T-helper 1 cell treated with Interleukin-12 subunit alpha and Interleukin-12 subunit beta and Interleukin-4 antibody, amounts not matched to agents 30 ng/mL and 1 ng/mL, for 36 hours (primary cell): ENCODE results near the gene ARMC8. TPM values are rescaled to one million over a fixed set of nuclear protein-coding genes. Genes with fewer than 3 reads are reported as not detected.

ENCODE experiments used
- intact Hi-C: fragments of 100-400 bp; cut with micrococcal nuclease; formaldehyde crosslinking; loops from one replicate; pipeline ENCODE4 v1.15.1; 2024
- total RNA-seq: library from RNA; stranded (reverse); gene quantifications from 2 replicates; pipeline ENCODE4 v1.2.3, GENCODE V29; 2022

The ARMC8 gene
- total RNA-seq, 1 donor from 2014 or later: 57.3 TPM

GRCh38 chr3:138296639-138297038 is 109.5 kb downstream of the ARMC8 start:
- intact Hi-C loops: no loop called here

GRCh38 chr3:138297059-138297607 is 110.0 kb downstream of the ARMC8 start:
- intact Hi-C loops: no loop called here

DNA sequence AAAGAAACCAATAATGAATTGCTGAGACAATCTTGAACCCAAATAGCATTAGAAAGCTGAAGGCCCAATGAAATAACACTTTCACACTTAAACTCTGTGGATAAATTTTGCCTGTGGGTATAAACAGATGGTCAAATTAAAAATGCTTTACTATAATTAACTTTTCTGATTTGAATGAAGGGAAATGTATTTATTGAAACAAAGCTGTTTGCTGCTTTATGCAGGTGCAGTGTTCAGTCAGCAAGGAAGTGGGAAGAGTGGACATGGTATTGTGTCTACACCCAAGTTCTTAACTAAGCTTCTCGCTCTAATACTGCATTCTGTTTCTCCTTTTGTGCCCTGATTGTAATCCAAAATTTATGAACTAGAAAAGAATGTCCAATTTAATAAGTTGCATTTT is 110.8 kb downstream of the ARMC8 start:
- intact Hi-C loops: no loop called here

DNA sequence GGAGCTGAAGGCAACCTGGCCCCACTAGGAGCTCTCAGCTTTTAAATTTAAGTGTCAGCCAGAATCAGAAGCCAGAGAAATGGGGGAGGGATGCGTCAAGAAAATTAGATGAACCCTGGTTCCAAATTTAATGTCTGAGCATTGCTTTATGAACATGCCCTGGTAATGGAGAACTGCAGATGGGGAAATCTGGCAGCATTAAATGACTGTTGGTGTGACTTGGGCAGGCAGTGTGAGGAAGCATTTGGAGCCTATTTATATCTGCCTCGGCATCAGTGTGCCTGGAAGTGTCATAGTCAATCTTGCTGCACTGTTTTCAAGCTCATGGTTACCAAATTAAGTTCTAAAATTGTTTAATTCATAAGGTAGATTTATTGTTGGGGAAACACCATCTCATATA is 113.5 kb downstream of the ARMC8 start:
- intact Hi-C loops: loop anchor here (1.0 kb wide), 1 partner anchor 49 kb away; no protein-coding TSS in a partner anchor

DNA sequence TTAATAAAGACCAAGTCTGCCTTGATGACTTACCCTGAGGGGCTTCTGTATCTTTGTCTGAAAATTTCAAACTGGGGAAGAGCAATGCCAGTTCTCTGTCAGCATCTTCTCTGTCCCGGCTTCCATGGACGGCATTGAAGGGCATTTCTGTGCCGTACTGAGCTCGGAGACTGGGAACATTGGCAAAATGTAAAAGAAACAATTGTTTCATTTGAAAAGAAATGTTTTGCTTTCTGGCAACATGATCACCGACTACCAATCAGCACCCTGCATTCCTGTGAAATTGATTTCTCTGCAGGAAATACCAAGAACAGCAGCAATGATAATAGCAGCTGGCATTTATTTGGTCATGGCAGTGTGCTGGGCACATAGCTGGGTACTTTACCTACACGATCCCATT is 116.4 kb downstream of the ARMC8 start:
- intact Hi-C loops: no loop called here

DNA sequence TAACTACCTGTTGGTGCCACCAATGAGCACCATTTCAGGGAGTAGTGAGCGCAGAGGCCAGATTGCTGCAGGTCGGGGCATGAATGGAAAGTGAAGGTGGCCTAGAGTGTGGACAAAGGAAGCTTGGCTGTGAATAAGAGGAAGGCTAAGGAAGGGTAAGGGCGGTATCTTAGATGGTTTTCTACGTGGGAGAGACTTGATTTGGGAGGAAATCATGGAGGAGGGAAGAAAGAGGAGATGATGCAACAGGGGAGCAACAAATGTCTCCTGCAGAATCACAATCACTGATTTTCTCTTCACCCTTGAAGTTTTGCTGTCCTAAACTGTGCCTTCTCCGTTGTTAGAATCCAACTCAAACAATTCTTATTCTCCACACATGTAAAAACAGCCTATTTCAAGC is 120.8 kb downstream of the ARMC8 start:
- intact Hi-C loops: no loop called here

- intact Hi-C loops: no loop called here
These were observed 121.7 kb downstream of the ARMC8 start for GRCh38 chr3:138308783-138309182.

- intact Hi-C loops: no loop called here
These were observed 123.4 kb downstream of the ARMC8 start for GRCh38 chr3:138310494-138310893.

- intact Hi-C loops: no loop called here
These were observed 127.7 kb downstream of the ARMC8 start for GRCh38 chr3:138314751-138315150.

GRCh38 chr3:138317687-138318086 is 130.6 kb downstream of the ARMC8 start:
- intact Hi-C loops: no loop called here

GRCh38 chr3:138323971-138324370 is 136.9 kb downstream of the ARMC8 start:
- intact Hi-C loops: loop anchor here (10.0 kb wide), 1 partner anchor 511 kb away; the partner anchor contains the start of gene PIK3CB

DNA sequence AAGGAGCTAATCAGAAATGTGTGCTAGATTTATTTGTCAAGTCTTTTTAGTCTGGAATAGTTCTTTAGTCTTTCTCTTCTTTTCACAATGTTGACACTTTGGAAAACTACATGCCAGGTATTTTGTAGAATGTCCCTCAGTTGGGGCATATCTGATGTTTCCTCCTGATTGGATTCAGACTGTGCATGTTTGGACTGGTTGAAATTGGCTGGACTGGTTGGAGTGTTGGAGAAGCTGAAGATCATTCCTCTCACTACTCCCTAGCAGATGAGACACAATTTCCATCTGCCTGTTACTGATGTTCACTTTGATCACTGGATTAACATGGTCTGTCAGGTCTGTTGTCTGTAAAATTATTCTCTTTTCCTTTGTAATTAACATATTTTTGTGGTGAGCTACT is 138.9 kb downstream of the ARMC8 start:
- intact Hi-C loops: loop anchor here (5.0 to 10.0 kb wide), 5 partner anchors 44 to 1404 kb away; partner anchors contain the start of genes FAIM and PIK3CB

- intact Hi-C loops: loop anchor here (5.0 to 10.0 kb wide), 5 partner anchors 45 to 1405 kb away; partner anchors contain the start of genes FAIM and PIK3CB
These were observed 139.9 kb downstream of the ARMC8 start for GRCh38 chr3:138326866-138327595.

GRCh38 chr3:138327831-138328230 is 140.7 kb downstream of the ARMC8 start:
- intact Hi-C loops: loop anchor here (2.0 to 10.0 kb wide), 7 partner anchors 46 to 1406 kb away; partner anchors contain the start of genes FAIM and PIK3CB

- intact Hi-C loops: loop anchor here (2.0 to 10.0 kb wide), 7 partner anchors 46 to 1406 kb away; partner anchors contain the start of genes FAIM and PIK3CB
These were observed 141.2 kb downstream of the ARMC8 start for GRCh38 chr3:138328341-138328740.

DNA sequence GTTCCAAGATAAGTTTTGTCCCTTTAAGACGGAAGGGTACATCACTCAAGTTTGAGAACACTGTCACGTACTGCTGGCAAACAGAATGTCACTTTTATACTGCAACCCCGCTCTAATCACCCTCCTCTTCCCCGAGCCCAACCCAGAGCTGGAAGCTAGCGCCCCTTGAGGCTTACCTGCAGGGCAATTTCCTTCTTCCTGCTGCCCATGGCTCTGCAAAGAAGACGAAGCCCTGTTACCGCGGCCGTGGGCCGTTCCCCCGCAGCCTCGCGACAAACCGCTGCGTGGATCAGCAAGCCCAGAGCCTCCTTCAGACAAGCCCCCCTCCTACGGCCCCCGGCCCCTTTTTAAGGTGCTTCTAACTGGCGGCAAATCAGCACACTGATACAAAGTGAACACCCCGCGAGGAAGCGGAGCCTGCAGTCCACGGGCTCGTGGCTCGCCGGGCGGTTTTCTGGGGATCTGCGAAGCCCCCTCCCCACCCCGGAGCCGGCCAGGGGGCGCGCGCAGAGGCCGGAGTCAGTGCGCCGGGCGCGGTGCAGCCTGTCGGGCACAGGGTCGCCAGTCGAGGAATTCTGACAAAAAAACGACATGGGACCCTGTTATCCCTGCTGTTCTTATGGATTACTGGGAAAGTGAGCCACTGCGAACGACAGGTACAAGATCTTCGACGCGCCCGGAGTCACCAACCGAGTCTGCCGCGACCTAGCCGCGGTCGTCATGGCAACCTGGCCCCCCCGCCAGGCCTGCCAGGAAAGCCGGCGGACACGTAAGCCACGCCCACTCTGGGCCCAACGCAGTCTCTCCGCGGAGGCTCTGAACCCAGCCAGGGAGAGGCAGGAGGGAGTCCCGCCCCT is 142.3 kb downstream of the ARMC8 start, which contains the start of gene NME9:
NME9 (minus strand) TSS at position 725 of the 857 bp plus-strand sequence; CDS start at position 209, 516 bp downstream.
- intact Hi-C loops: loop anchor here (1.0 to 10.0 kb wide), 15 partner anchors 47 to 1407 kb away; partner anchors contain the start of genes ARMC8, CEP70, DBR1 and FAIM

DNA sequence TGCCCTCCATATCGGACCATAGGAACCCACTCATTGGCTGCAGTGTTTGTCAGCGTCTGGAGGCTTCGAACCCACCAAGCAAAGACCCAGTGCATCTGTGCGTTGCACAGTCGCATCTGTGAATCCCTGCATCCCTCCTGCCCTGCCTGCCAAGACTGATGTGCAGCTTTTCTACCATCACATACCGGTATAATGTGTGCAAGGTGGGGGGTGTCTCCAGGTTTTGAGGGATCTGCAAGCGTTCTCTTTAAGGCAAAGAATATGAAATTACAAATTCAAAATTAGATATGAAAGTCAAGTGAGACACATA is 142.8 kb downstream of the ARMC8 start:
- intact Hi-C loops: loop anchor here (1.0 to 10.0 kb wide), 17 partner anchors 48 to 1408 kb away; partner anchors contain the start of genes ARMC8, CEP70, DBR1 and ESYT3

GRCh38 chr3:138331143-138331894 is 144.2 kb downstream of the ARMC8 start:
- intact Hi-C loops: loop anchor here (5.0 kb wide), 2 partner anchors 101 to 1011 kb away; partner anchors contain the start of genes ESYT3 and MRPS22

GRCh38 chr3:138332472-138333073 is 145.5 kb downstream of the ARMC8 start:
- intact Hi-C loops: loop anchor here (1.0 to 5.0 kb wide), 3 partner anchors 100 to 1010 kb away; partner anchors contain the start of genes ESYT3 and MRPS22

DNA sequence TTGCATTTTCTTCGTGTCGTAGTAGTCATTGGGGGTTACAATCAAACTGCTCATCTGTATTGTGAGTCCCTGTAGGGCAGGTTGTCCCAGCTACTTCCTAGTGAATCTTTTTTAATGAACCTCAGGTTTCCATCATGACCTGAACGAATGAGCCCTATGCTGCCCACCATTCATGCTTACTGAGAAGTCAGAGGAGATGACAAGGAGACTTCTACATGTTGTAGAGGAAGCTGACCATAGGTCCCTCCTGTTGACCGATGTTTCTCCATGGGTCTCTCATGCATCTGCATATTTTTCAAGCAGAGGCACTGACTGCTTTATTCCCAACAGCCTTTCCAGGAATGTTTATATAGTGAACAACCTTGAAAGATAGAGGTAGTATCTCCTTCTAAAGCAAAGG is 147.5 kb downstream of the ARMC8 start:
- intact Hi-C loops: loop anchor here (5.0 kb wide), 2 partner anchors 98 to 1008 kb away; partner anchors contain the start of genes ESYT3 and MRPS22
